DLD1 (cell line): Measurements from ENCODE around the gene CELSR2.
"Not testable (repeated sequence)": the region's sequence is repeated elsewhere in the genome, so short reads cannot be mapped to it uniquely, and the experiment has no call there.

Experiments
- in situ Hi-C: cut with HindIII; loops from 2 replicates; pipeline ENCODE4 v1.10.0; 2017; ENCODE audit warnings: low sequenced_read_pairs

The CELSR2 gene

GRCh38 chr1:109299558-109300343 is 50.4 kb downstream of the CELSR2 start:
- in situ Hi-C loops: no loop called here

DNA sequence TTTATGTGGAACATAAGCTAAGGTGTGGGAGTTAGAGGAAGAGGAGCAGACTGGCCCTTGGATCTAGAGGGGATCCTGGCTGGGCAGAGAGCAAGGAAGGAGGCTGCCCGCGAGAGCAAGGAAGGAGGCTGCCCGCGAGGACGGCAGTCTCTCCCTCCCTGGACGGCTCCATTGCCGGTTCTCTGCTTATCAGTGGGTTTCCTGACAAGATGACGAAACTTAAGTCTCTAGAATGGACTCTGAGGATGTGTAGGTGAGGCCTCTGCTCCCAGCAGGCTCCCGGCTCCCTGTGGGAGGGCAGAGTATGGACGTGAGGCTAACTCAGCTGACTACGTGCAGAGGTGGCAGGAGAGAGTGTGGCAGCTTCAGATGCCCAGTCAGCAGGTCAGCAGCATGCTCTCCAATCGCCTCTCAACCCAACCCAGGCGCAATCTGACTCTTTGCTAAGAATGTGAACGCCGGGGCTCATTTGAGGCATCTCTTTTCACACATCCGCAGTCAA is 51.4 kb downstream of the CELSR2 start:
- in situ Hi-C loops: no loop called here

GRCh38 chr1:109301874-109302273 is 52.5 kb downstream of the CELSR2 start:
- in situ Hi-C loops: no loop called here

GRCh38 chr1:109304226-109304920 is 55.0 kb downstream of the CELSR2 start:
- in situ Hi-C loops: no loop called here

GRCh38 chr1:109305991-109306390 is 56.7 kb downstream of the CELSR2 start:
- in situ Hi-C loops: not testable (repeated sequence)

GRCh38 chr1:109306832-109307273 is 57.5 kb downstream of the CELSR2 start, which contains the start of gene MYBPHL:
Gene MYBPHL (minus strand): TSS chr1:109307011. CDS start chr1:109306991, 20 bp downstream.
- in situ Hi-C loops: no loop called here

- in situ Hi-C loops: no loop called here
Measured at GRCh38 chr1:109307274-109308021, 58.1 kb downstream of the CELSR2 start.

DNA sequence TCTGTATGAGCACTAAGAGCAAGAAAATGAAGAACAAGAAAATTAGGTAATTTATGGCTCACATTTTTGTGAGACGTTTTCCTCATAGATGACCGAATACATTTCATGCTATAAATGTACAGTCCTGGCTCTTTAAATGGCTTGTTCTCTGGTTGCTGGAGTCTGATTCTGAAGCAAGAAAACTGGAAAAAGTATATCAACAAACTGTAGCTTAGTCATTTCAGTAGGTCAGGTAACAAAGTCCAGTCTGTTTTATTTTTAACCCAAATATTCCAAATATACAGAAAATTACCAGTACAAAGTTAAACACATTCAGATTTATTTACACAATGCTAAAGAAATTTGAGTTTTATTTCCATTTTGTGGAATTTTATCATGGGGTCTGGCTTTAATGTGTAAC is 60.0 kb downstream of the CELSR2 start:
- in situ Hi-C loops: no loop called here

DNA sequence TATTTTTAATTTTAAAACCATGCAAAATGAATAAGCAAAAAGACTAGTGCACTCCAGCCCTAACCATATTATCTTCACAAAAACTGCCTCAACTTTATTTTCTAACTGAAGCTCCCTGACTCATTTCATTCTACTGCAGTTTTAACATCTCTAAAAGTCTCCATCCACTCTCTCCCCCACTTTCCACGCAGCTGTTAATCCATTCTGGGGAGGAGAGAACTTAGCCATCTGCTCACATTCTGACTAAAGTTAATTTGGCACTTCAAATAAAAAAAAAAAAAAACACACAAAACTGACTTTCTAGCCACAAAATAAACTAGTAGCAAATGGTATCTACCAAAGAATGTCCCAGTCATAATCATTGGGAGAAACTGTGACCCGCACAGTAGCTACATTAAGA is 62.9 kb downstream of the CELSR2 start:
- in situ Hi-C loops: no loop called here

DNA sequence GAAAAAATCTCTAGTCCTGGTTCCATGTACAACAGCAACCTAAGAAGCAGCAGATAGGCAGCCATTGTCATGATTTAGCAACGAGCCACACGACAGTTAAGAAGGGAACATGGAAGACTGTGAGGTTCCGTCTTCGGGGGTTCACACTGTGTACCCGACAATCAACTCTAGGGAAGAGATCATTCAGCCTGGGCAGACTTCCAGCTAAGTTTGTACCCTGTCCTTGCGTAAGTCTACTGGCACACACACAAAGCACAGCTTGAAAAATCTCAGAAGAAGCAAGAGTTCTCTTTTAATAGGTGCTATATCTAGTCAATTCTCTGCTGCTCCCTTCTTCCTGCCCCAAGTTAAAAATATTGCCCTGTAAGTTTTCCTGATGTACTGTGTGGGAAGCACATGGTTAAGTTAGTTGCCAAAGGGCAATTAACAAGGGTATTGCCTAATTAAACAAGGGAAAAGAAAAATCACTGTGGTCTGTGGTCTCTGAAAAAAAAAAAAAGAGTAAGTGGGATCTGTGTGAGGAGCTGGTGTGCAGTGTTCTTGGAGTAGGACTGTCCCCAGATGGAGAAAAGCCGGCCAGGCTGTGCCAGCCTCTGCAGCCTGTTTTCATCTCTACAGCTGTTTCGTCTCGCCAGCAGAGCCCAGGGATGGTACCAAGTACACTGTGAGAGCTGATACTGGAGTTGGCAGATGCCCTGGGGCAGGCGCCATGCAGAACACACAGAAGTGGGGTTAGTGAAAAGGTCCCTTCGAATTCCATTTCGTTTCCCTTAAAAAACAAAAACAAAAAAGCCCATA is 63.8 kb downstream of the CELSR2 start:
- in situ Hi-C loops: no loop called here

- in situ Hi-C loops: no loop called here
Measured at GRCh38 chr1:109314795-109315194, 65.5 kb downstream of the CELSR2 start.

DNA sequence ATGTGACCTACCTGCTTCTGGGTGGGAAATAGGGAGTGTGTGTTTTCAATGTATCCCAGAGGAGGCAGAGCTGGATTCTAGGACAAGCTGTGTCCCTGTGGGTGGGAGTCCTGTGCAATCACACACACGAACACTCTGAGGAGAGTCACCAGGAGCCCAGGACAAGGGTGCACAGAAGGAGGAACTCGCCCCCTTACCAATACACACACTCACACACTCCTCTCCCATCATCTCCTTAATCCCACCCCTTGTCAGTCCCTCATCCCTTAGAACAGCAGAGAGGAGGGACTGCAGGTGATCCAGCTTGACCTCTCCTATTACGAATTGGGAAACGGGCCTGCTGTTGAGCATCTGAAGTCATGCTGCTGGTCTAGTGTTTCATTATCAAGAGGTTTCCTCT is 65.9 kb downstream of the CELSR2 start:
- in situ Hi-C loops: no loop called here

- in situ Hi-C loops: no loop called here
Measured at GRCh38 chr1:109316506-109316905, 67.2 kb downstream of the CELSR2 start.

DNA sequence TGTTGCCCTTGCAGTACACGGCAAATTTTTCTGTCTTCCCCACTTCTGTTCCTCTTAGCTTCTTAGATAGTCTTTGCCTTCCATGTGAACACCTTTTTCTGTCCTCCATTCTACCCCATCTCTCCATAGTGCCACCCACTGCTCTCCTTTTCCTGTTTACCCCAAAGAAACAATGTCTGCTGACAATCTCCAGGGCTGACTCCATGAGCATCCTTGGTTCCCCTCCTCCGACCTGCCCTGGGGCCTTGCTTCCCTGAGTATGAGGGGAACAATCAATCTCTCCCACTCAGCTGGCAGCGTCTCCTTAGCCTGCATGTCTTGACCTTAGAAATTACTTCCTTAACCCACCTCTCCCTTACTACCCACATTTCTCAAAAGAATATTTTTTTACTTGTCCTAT is 69.8 kb downstream of the CELSR2 start:
- in situ Hi-C loops: no loop called here

DNA sequence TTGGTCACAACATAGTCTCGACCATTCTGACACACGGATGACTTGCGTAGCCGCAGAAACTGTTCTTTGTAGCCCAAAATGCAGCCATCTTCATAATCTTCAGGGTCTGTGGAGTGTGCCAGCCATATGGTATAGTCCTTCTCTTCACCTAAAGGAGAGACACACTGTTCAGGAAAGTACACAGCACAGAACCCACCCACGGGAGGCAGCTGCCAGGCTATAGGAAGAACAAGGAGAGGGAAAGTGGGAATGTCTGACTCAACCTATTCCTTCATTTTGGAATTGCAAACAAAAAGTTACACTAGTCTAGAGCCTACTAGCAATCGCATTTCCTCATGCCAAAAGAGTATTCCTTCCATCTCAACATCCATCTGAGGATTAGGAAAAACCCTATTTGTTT is 73.6 kb downstream of the CELSR2 start:
- in situ Hi-C loops: no loop called here
